Measurements from ENCODE around the gene HOMEZ. TPM values are rescaled to one million over a fixed set of nuclear protein-coding genes. Genes with fewer than 3 reads are reported as not detected.
"Not testable (repeated sequence)": the region's sequence is repeated elsewhere in the genome, so short reads cannot be mapped to it uniquely, and the experiment has no call there.

HOMEZ gene
- total and polyA plus RNA-seq, 8 donors, result 5.1 to 103 (median 7.6) TPM

DNA sequence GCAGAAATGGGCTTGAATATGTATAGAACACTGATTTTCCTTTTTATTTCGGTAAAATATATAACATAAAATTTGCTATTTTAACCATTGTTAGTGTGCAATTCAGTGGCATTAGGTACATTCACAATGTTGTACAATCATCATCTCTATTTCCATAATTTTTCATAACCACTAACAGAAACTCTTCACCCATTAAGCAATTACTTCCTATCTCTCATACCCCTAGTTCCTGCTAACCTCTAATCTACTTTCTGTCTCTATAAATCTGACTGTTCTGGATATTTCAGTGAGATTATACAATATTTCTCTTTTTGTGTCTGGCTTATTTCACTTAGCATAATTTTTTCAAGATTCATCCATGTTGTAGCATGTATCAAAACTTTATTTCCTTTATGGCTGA is 57.1 kb downstream of the HOMEZ start:
- H3K9me3 ChIP-seq, result no peaks in the 10 kb centered on the region
- intact Hi-C loops (cut with DNase I; ENCODE audit: low total_unique reads), result no loop called here
- 72 to 100% (median 86%) methylated on average over 1 of the region's 1 CpG for WGBS, 5 donors
- H3K4me3 ChIP-seq, result no peak overlapping the region
- no peaks in the 10 kb centered on the region for H3K36me3 ChIP-seq
- DNase-seq, result no peak
- no peaks in the 10 kb centered on the region for H3K27me3 ChIP-seq
- no peaks in the 10 kb centered on the region for H3K4me1 ChIP-seq
- H3K27ac ChIP-seq, result no peak overlapping the region
- TF ChIP-seq EP300 (IDR thresholded peaks at IDR 0.05), result no peak
- TF ChIP-seq, protein P1, sequence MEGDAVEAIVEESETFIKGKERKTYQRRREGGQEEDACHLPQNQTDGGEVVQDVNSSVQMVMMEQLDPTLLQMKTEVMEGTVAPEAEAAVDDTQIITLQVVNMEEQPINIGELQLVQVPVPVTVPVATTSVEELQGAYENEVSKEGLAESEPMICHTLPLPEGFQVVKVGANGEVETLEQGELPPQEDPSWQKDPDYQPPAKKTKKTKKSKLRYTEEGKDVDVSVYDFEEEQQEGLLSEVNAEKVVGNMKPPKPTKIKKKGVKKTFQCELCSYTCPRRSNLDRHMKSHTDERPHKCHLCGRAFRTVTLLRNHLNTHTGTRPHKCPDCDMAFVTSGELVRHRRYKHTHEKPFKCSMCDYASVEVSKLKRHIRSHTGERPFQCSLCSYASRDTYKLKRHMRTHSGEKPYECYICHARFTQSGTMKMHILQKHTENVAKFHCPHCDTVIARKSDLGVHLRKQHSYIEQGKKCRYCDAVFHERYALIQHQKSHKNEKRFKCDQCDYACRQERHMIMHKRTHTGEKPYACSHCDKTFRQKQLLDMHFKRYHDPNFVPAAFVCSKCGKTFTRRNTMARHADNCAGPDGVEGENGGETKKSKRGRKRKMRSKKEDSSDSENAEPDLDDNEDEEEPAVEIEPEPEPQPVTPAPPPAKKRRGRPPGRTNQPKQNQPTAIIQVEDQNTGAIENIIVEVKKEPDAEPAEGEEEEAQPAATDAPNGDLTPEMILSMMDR (IDR thresholded peaks at IDR 0.05), result no peak
- TF ChIP-seq POLR2A (IDR thresholded peaks at IDR 0.05), result no peak
- no peak for TF ChIP-seq POLR2AphosphoS5 (IDR thresholded peaks at IDR 0.05)

DNA sequence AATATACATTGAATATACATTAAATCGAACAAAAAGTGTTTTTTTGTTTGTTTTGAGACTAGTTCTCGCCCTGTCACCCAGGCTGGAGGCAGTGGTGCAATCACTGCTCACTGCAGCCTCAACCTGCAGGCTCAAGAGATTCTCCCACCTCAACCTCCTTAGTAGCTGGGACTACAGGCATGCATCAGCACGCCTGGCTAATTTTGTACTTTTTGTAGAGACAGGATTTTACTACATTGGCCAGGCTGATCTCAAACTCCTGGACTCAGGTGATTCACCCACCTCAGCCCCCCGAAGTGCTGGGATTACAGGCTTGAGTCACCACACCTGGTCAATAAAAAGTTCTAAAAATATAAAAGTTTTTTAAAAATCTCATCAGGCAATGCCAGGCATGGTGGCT is 58.4 kb downstream of the HOMEZ start:
- no peak for TF ChIP-seq POLR2AphosphoS5 (IDR thresholded peaks at IDR 0.05)
- no peak for TF ChIP-seq POLR2A (IDR thresholded peaks at IDR 0.05)
- TF ChIP-seq EP300 (IDR thresholded peaks at IDR 0.05), result no peak
- TF ChIP-seq, protein P1 (IDR thresholded peaks at IDR 0.05), result no peak
- intact Hi-C loops (cut with DNase I; ENCODE audit: low total_unique reads), result no loop called here
- WGBS, 5 donors, result 49 to 73% (median 61%) methylated on average over 4 of the region's 4 CpGs
- Histone ChIP-seq H3K4me3 (no peak overlapping the region), H3K36me3 (no peaks in the 10 kb centered on the region), H3K9me3 (no peaks in the 10 kb centered on the region), H3K27me3 (no peaks in the 10 kb centered on the region), H3K27ac (no peak overlapping the region), H3K4me1 (no peaks in the 10 kb centered on the region)
- no peak for DNase-seq

DNA sequence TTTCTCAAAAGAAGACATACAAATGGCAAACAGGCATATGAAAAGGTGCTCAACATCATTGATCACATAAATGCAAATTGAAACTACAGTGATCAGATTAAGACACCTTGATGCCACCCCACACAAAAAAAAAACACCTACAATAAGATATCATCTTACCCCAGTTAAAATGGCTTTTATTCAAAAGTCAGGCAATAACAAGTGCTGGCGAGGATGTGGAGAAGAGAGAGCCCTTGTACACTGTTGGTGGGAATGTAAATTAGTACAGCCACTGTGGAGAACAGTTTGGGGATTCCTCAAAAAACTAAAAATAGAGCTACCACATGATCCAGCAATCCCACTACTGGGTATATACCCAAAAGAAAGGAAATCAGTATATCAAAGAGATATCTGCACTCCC is 61.0 kb downstream of the HOMEZ start:
- H3K36me3 ChIP-seq; intact Hi-C loops (cut with DNase I; ENCODE audit: low total_unique reads); H3K4me1 ChIP-seq; H3K9me3 ChIP-seq; H3K27ac ChIP-seq; H3K4me3 ChIP-seq; DNase-seq; H3K27me3 ChIP-seq: not testable (repeated sequence)
- WGBS, 5 donors, result 80 to 100% (median 86%) methylated on average over 1 of the region's 1 CpG

Small RNA genes within 50 kb of the gene (small RNA-seq; reads per million reads assigned to genes)
- 0 reads per million in 4 donors for gene AL049829.1
- gene RNU6-1046P, result 0 reads per million in 4 donors

Other genes with a start within 250 kb of the HOMEZ start
- not detected for gene PSMB11, start 243.9 kb downstream of the HOMEZ start, total RNA-seq
- gene PSMB11, start 243.9 kb downstream of the HOMEZ start, polyA plus RNA-seq, result not detected
- gene CDH24, start 228.6 kb downstream of the HOMEZ start, total RNA-seq, result 10 to 100 TPM in 1 of 5 donors, 1 to 10 TPM in 3, not detected in 1; 1.2 to 14.3 (median 4.8) TPM
- 1 to 10 TPM; 2.3 to 4.0 (median 3.2) TPM for gene CDH24, start 228.6 kb downstream of the HOMEZ start, polyA plus RNA-seq
- 100 to 1,000 TPM; 114 to 232 (median 123) TPM for gene ACIN1, start 191.0 kb downstream of the HOMEZ start, total RNA-seq
- gene ACIN1, start 191.0 kb downstream of the HOMEZ start, polyA plus RNA-seq, result 10 to 100 TPM; 37.1 to 86.4 (median 52.7) TPM
- 10 to 100 TPM in 2 of 5 donors, 1 to 10 TPM in 2, not detected in 1; 1.8 to 25.2 (median 14.0) TPM for gene C14orf119, start 190.6 kb downstream of the HOMEZ start, total RNA-seq
- 10 to 100 TPM; 27.4 to 51.8 (median 49.8) TPM for gene C14orf119, start 190.6 kb downstream of the HOMEZ start, polyA plus RNA-seq
- not detected for gene CIROP, start 181.1 kb downstream of the HOMEZ start, total RNA-seq
- gene CIROP, start 181.1 kb downstream of the HOMEZ start, polyA plus RNA-seq, result not detected
- gene CEBPE, start 166.9 kb downstream of the HOMEZ start, total RNA-seq, result not detected
- gene CEBPE, start 166.9 kb downstream of the HOMEZ start, polyA plus RNA-seq, result under 1 TPM in 1 of 3 donors, not detected in 2; 0.37 TPM
- gene SLC7A8, start 102.5 kb downstream of the HOMEZ start, total RNA-seq, result 100 to 1,000 TPM in 1 of 5 donors, 10 to 100 TPM in 3, 1 to 10 TPM in 1; 1.2 to 102 (median 43.7) TPM
- 10 to 100 TPM; 22.1 to 33.9 (median 22.4) TPM for gene SLC7A8, start 102.5 kb downstream of the HOMEZ start, polyA plus RNA-seq
- not detected for gene RNF212B, start 48.2 kb downstream of the HOMEZ start, total RNA-seq
- gene RNF212B, start 48.2 kb downstream of the HOMEZ start, polyA plus RNA-seq, result 1 to 10 TPM in 2 of 3 donors, under 1 TPM in 1; 0.40 to 1.1 (median 1.1) TPM
- gene PPP1R3E, start 16.7 kb upstream of the HOMEZ start, total RNA-seq, result 10 to 100 TPM in 1 of 5 donors, 1 to 10 TPM in 4; 1.7 to 17.0 (median 6.8) TPM
- 10 to 100 TPM; 13.5 to 17.6 (median 16.4) TPM for gene PPP1R3E, start 16.7 kb upstream of the HOMEZ start, polyA plus RNA-seq
- 10 to 100 TPM; 14.0 to 47.5 (median 39.8) TPM for gene BCL2L2, start 20.7 kb upstream of the HOMEZ start, total RNA-seq
- gene BCL2L2, start 20.7 kb upstream of the HOMEZ start, polyA plus RNA-seq, result 10 to 100 TPM; 28.1 to 84.1 (median 48.4) TPM
- 100 to 1,000 TPM in 2 of 5 donors, 10 to 100 TPM in 3; 24.5 to 152 (median 70.5) TPM for gene PABPN1, start 35.3 kb upstream of the HOMEZ start, total RNA-seq
- gene PABPN1, start 35.3 kb upstream of the HOMEZ start, polyA plus RNA-seq, result 100 to 1,000 TPM; 131 to 190 (median 147) TPM
- 10 to 100 TPM; 14.1 to 33.3 (median 22.3) TPM for gene SLC22A17, start 66.8 kb upstream of the HOMEZ start, total RNA-seq
- 10 to 100 TPM in 2 of 3 donors, 1 to 10 TPM in 1; 7.0 to 18.3 (median 12.5) TPM for gene SLC22A17, start 66.8 kb upstream of the HOMEZ start, polyA plus RNA-seq
- gene EFS, start 79.0 kb upstream of the HOMEZ start, total RNA-seq, result 1 to 10 TPM; 3.1 to 9.6 (median 5.5) TPM
- 10 to 100 TPM in 1 of 3 donors, 1 to 10 TPM in 2; 3.4 to 20.6 (median 6.8) TPM for gene EFS, start 79.0 kb upstream of the HOMEZ start, polyA plus RNA-seq
- gene IL25, start 86.7 kb upstream of the HOMEZ start, total RNA-seq, result not detected
- not detected for gene IL25, start 86.7 kb upstream of the HOMEZ start, polyA plus RNA-seq
- 1 to 10 TPM in 1 of 5 donors, not detected in 4; 1.3 TPM for gene CMTM5, start 90.9 kb upstream of the HOMEZ start, total RNA-seq
- gene CMTM5, start 90.9 kb upstream of the HOMEZ start, polyA plus RNA-seq, result 1 to 10 TPM in 1 of 3 donors, under 1 TPM in 2; 0.61 to 1.3 (median 0.87) TPM
- gene MYH6, start 122.1 kb upstream of the HOMEZ start, total RNA-seq, result under 1 TPM in 1 of 5 donors, not detected in 4; 0.37 TPM
- 1 to 10 TPM in 2 of 3 donors, under 1 TPM in 1; 0.50 to 3.2 (median 1.4) TPM for gene MYH6, start 122.1 kb upstream of the HOMEZ start, polyA plus RNA-seq
- under 1 TPM in 1 of 5 donors, not detected in 4; 0.73 TPM for gene MYH7, start 149.5 kb upstream of the HOMEZ start, total RNA-seq
- gene MYH7, start 149.5 kb upstream of the HOMEZ start, polyA plus RNA-seq, result 1 to 10 TPM in 2 of 3 donors, under 1 TPM in 1; 0.23 to 4.9 (median 4.0) TPM
- gene NGDN, start 183.6 kb upstream of the HOMEZ start, total RNA-seq, result 10 to 100 TPM in 4 of 5 donors, 1 to 10 TPM in 1; 3.5 to 72.7 (median 20.3) TPM
- 10 to 100 TPM; 27.6 to 38.5 (median 35.7) TPM for gene NGDN, start 183.6 kb upstream of the HOMEZ start, polyA plus RNA-seq